ENCODE data around the gene NOB1.

The NOB1 gene

GRCh38 chr16:69745959-69746358, 8.8 kb downstream of the NOB1 start:
- Histone ChIP-seq H3K27ac (replicated peaks) (no peak overlapping the region), H3K27me3 (ENCODE audit: insufficient read depth, poor library complexity, severe bottlenecking) (no peaks in the 10 kb centered on the region), H3K4me3 (replicated peaks; ENCODE audit: insufficient read depth, low read length) (no peak overlapping the region)
- no peak for DNase-seq (ENCODE audit: low read depth in 1 of 2, low spot score in 1 of 2)
- TF ChIP-seq POLR2AphosphoS5 (IDR thresholded peaks at IDR 0.05; ENCODE audit: low read depth) (no peak), SPI1 (IDR thresholded peaks at IDR 0.05; ENCODE audit: borderline replicate concordance, low read depth) (no peak), GABPA (IDR thresholded peaks at IDR 0.05; ENCODE audit: low read depth) (no peak), CTCF (IDR thresholded peaks at IDR 0.05; ENCODE audit: insufficient read depth, low read length) (no peak), REST (IDR thresholded peaks at IDR 0.05; ENCODE audit: insufficient replicate concordance, low read depth) (no peak)

GRCh38 chr16:69745232-69745612, 9.5 kb downstream of the NOB1 start:
- Histone ChIP-seq H3K27me3 (ENCODE audit: insufficient read depth, poor library complexity, severe bottlenecking) (no peaks in the 10 kb centered on the region), H3K27ac (replicated peaks) (no peak overlapping the region), H3K4me3 (replicated peaks; ENCODE audit: insufficient read depth, low read length) (no peak overlapping the region)
- no peak for DNase-seq (ENCODE audit: low read depth in 1 of 2, low spot score in 1 of 2)
- no peak for TF ChIP-seq REST (IDR thresholded peaks at IDR 0.05; ENCODE audit: insufficient replicate concordance, low read depth)
- no peak for TF ChIP-seq CTCF (IDR thresholded peaks at IDR 0.05; ENCODE audit: insufficient read depth, low read length)
- TF ChIP-seq SPI1 (IDR thresholded peaks at IDR 0.05; ENCODE audit: borderline replicate concordance, low read depth), result no peak
- no peak for TF ChIP-seq POLR2AphosphoS5 (IDR thresholded peaks at IDR 0.05; ENCODE audit: low read depth)
- no peak for TF ChIP-seq GABPA (IDR thresholded peaks at IDR 0.05; ENCODE audit: low read depth)

GRCh38 chr16:69744363-69745231, 10.1 kb downstream of the NOB1 start:
- Histone ChIP-seq H3K27me3 (ENCODE audit: insufficient read depth, poor library complexity, severe bottlenecking) (no peaks in the 10 kb centered on the region), H3K27ac (replicated peaks) (no peak overlapping the region), H3K4me3 (replicated peaks; ENCODE audit: insufficient read depth, low read length) (no peak overlapping the region)
- DNase-seq (ENCODE audit: low read depth in 1 of 2, low spot score in 1 of 2), result no peak
- TF ChIP-seq POLR2AphosphoS5 (IDR thresholded peaks at IDR 0.05; ENCODE audit: low read depth), result no peak
- TF ChIP-seq CTCF (IDR thresholded peaks at IDR 0.05; ENCODE audit: insufficient read depth, low read length), result no peak
- TF ChIP-seq GABPA (IDR thresholded peaks at IDR 0.05; ENCODE audit: low read depth), result no peak
- TF ChIP-seq SPI1 (IDR thresholded peaks at IDR 0.05; ENCODE audit: borderline replicate concordance, low read depth), result no peak
- no peak for TF ChIP-seq REST (IDR thresholded peaks at IDR 0.05; ENCODE audit: insufficient replicate concordance, low read depth)
